ENCODE data around the gene NYNRIN. TPM values are rescaled to one million over a fixed set of nuclear protein-coding genes. Genes with fewer than 3 reads are reported as not detected.

The NYNRIN gene
- total and polyA plus RNA-seq, 2 donors (not counting 3 experiments of a cell fraction or from before 2014, with no cell fraction given) = 37.2 to 42.8 TPM

GRCh38 chr14:24395609-24396582 is 2.9 kb upstream of the NYNRIN start:
- H3K27ac ChIP-seq (ENCODE audit: insufficient read depth, low read depth, low read length) = no peak overlapping the region
- no peaks in the 10 kb centered on the region for H3K9me1 ChIP-seq (replicated peaks; ENCODE audit: control insufficient read depth, extremely low read depth, insufficient read depth, low read length)
- no peak overlapping the region for H3K4me2 ChIP-seq (ENCODE audit: insufficient read depth, low read length)
- dilution Hi-C loops (cut with MboI; ENCODE audit: extremely low pct_ligation_motif_present, low sequenced_read_pairs) (no loop called here), intact Hi-C loops (cut with micrococcal nuclease) (no loop called here)
- no peaks in the 10 kb centered on the region for H3K27me3 ChIP-seq (ENCODE audit: control insufficient read depth in 2 of 2, insufficient read depth in 2 of 2, low read length in 2 of 2)
- TF ChIP-seq MYC (IDR thresholded peaks at IDR 0.05; ENCODE audit: low read depth, low read length) (no peak), JUN (IDR thresholded peaks at IDR 0.05; ENCODE audit: borderline replicate concordance, insufficient read depth, insufficient read length, low read depth) (no peak), GATA2 (IDR thresholded peaks at IDR 0.05; ENCODE audit: insufficient read depth, insufficient read length, low read depth, low read length) (no peak), POLR2AphosphoS5 (IDR thresholded peaks at IDR 0.05; ENCODE audit: insufficient read depth, low read depth, low read length) (no peak), EZH2 (IDR thresholded peaks at IDR 0.05; ENCODE audit: borderline replicate concordance, low read depth, low read length, severe bottlenecking) (no peak), MAX (IDR thresholded peaks at IDR 0.05; ENCODE audit: insufficient read depth, insufficient read length) (no peak), FOS (IDR thresholded peaks at IDR 0.05; ENCODE audit: borderline replicate concordance, insufficient read depth, low read length) (no peak), CTCF (IDR thresholded peaks at IDR 0.05; ENCODE audit: extremely low read depth in 1 of 2, insufficient read depth in 1 of 2, low read depth in 1 of 2, low read length in 2 of 2) (no peak), POLR2A (IDR thresholded peaks at IDR 0.05; ENCODE audit: low read depth, low read length) (no peak)
- no peaks in the 10 kb centered on the region for H3K79me2 ChIP-seq (ENCODE audit: control insufficient read depth, insufficient read depth, low read length)
- ChIA-PET CTCF (interaction anchor here (1.0 to 2.7 kb wide), 6 partner anchors 13 to 62 kb away, joined by 3 to 13 read pairs (median 4); no protein-coding TSS in a partner anchor), POLR2A (no interaction called here)
- H2AFZ ChIP-seq (ENCODE audit: low read depth, low read length) = no peak overlapping the region
- no peaks in the 10 kb centered on the region for H3K9me3 ChIP-seq (replicated peaks; ENCODE audit: control insufficient read depth, insufficient read depth, low read length)
- H3K36me3 ChIP-seq (ENCODE audit: control insufficient read depth in 2 of 2, extremely low read depth in 1 of 2, insufficient read depth in 2 of 2, low read length in 2 of 2) = no peaks in the 10 kb centered on the region
- H3K4me1 ChIP-seq (ENCODE audit: control insufficient read depth, extremely low read depth, insufficient read depth, low read length) = peaks cover 35% of the 10 kb centered on the region
- no peak overlapping the region for H3K4me3 ChIP-seq (replicated peaks in 1 of 3; ENCODE audit: insufficient read depth in 1 of 3, low read depth in 1 of 3, low read length in 3 of 3)
- DNase-seq (ENCODE audit: low read depth, low spot score) (no peak), FAIRE-seq (no peak)
- no peak overlapping the region for H3K9ac ChIP-seq (replicated peaks; ENCODE audit: extremely low read depth, insufficient read depth, low read length)
- BruUV-seq (replicated peaks) = no TSS peak
- no peaks in the 10 kb centered on the region for H4K20me1 ChIP-seq (replicated peaks; ENCODE audit: control insufficient read depth, extremely low read depth, insufficient read depth, low read length)

Data from endothelial cell of umbilical vein (primary cell).